Measurements from ENCODE around the gene PCDHGB2.
"Not testable (repeated sequence)": the region's sequence is repeated elsewhere in the genome, so short reads cannot be mapped to it uniquely, and the experiment has no call there.

The PCDHGB2 gene

DNA sequence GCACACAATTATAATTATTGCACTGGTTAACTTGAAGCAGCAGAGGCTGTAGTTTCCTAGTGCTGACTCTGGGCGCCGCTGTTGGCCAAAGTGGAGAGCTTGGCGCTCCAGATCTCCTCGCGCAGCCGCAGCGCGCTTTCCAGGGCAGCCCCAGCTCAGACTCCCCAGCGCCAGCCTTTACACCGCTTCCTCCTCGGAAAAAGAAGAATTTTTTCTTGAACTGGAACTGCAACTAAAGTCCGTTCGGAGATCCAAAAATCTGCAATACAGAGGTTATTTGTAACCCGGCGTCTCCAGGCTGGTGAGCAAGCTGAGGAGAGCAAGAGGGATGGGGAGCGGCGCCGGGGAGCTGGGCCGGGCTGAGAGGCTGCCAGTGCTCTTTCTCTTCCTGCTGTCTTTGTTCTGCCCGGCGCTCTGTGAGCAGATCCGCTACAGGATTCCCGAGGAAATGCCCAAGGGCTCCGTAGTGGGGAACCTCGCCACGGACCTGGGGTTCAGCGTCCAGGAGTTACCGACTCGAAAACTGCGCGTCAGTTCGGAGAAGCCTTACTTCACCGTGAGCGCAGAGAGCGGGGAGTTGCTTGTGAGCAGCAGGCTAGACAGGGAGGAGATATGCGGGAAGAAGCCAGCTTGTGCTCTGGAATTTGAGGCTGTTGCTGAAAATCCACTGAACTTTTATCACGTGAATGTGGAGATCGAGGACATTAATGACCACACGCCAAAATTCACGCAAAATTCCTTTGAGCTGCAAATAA is 27.9 kb downstream of the PCDHGB2 start, which contains the start of gene PCDHGB4:
Gene PCDHGB4, plus strand, starts transcription at position 142 of the 755 bp plus-strand sequence. Its CDS starts 187 bp downstream, at position 329.
- not testable (repeated sequence) for DNase-seq

GRCh38 chr5:141388661-141389060 is 28.9 kb downstream of the PCDHGB2 start:
- DNase-seq: no peak

- DNase-seq: no peak
Measured at GRCh38 chr5:141389153-141390042, 29.6 kb downstream of the PCDHGB2 start.

DNA sequence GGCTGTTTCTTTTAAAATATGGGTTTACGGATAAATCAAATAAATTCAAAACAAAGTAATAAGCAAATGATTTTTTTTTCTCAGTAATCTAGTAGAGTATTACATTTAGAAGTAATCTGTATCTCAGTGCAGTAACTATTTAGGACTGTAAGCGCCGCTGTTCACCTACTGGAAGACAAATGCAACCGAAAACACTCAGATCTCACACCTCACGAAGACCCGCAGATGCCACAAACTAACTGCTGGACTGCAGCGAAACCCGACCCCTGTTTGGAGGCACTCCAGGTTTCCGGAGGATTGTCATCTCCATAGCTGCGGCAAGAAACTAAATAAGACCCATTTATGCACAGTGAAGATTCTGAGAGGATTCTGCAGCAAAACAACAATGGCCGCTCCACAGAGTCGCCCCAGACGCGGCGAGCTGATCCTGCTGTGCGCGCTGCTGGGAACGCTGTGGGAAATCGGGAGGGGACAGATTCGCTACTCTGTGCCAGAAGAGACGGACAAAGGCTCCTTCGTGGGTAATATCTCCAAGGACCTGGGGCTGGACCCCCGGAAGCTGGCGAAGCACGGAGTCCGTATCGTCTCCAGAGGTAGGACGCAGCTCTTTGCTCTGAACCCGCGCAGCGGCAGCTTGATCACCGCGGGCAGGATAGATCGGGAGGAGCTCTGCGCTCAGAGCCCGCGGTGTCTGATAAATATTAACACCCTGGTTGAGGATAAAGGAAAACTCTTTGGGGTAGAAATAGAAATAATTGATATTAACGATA is 32.8 kb downstream of the PCDHGB2 start, which contains the start of gene PCDHGA8:
Gene PCDHGA8, plus strand, starts transcription at position 205 of the 770 bp plus-strand sequence. Its CDS starts 181 bp downstream, at position 386.
- DNase-seq: no peak

DNA sequence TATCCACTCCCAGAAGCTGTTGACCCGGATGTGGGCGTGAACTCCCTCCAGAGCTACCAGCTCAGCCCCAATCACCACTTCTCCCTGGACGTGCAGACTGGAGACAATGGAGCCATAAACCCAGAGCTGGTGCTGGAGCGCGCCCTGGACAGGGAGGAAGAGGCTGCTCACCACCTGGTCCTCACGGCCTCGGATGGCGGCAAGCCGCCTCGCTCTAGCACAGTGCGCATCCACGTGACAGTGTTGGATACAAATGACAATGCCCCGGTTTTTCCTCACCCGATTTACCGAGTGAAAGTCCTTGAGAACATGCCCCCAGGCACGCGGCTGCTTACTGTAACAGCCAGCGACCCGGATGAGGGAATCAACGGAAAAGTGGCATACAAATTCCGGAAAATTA is 33.5 kb downstream of the PCDHGB2 start:
- no peak for DNase-seq

DNA sequence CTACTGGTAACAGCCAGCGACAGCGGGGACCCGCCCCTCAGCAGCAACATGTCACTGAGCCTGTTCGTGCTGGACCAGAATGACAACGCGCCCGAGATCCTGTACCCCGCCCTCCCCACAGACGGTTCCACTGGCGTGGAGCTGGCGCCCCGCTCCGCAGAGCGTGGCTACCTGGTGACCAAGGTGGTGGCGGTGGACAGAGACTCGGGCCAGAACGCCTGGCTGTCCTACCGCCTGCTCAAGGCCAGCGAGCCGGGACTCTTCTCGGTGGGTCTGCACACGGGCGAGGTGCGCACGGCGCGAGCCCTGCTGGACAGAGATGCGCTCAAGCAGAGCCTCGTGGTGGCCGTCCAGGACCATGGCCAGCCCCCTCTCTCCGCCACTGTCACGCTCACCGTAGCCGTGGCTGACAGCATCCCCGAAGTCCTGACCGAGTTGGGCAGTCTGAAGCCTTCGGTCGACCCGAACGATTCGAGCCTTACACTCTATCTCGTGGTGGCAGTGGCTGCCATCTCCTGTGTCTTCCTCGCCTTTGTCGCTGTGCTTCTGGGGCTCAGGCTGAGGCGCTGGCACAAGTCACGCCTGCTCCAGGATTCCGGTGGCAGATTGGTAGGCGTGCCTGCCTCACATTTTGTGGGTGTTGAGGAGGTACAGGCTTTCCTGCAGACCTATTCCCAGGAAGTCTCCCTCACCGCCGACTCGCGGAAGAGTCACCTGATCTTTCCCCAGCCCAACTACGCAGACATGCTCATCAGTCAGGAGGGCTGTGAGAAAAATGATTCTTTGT is 34.8 kb downstream of the PCDHGB2 start:
- DNase-seq: not testable (repeated sequence)

DNA sequence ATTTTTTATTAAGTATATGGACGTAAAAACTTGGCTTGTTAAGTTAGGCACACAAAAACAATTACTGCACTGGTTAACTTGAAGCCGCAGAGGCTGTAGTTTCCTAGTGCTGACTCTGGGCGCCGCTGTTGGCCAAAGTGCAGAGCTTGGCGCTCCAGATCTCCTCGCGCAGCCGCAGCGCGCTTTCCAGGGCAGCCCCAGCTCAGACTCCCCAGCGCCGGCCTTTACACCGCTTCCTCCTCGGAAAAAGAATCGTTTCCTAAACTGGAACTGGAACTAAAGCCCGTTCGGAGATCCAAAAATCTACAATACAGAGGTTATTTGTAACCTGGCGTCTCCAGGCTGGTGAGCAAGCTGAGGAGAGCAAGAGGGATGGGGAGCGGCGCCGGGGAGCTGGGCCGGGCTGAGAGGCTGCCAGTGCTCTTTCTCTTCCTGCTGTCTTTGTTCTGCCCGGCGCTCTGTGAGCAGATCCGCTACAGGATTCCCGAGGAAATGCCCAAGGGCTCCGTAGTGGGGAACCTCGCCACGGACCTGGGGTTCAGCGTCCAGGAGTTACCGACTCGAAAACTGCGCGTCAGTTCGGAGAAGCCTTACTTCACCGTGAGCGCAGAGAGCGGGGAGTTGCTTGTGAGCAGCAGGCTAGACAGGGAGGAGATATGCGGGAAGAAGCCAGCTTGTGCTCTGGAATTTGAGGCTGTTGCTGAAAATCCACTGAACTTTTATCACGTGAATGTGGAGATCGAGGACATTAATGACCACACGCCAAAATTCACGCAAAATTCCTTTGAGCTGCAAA is 38.2 kb downstream of the PCDHGB2 start, which contains the start of gene PCDHGB5:
Gene PCDHGB5, plus strand, starts transcription at position 192 of the 796 bp plus-strand sequence. Its CDS starts 181 bp downstream, at position 373.
- DNase-seq: not testable (repeated sequence)

DNA sequence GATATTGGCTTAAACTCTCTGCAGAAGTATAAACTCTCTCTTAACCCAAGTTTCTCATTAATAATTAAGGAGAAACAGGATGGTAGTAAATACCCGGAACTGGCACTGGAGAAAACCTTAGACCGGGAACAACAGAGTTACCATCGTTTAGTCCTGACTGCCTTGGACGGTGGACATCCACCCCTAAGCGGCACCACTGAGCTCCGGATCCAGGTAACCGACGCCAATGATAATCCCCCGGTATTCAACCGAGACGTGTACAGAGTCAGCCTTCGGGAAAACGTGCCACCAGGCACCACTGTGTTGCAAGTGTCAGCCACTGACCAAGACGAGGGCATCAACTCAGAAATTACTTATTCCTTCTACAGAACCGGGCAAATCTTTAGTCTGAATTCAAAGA is 38.8 kb downstream of the PCDHGB2 start:
- no peak for DNase-seq

DNA sequence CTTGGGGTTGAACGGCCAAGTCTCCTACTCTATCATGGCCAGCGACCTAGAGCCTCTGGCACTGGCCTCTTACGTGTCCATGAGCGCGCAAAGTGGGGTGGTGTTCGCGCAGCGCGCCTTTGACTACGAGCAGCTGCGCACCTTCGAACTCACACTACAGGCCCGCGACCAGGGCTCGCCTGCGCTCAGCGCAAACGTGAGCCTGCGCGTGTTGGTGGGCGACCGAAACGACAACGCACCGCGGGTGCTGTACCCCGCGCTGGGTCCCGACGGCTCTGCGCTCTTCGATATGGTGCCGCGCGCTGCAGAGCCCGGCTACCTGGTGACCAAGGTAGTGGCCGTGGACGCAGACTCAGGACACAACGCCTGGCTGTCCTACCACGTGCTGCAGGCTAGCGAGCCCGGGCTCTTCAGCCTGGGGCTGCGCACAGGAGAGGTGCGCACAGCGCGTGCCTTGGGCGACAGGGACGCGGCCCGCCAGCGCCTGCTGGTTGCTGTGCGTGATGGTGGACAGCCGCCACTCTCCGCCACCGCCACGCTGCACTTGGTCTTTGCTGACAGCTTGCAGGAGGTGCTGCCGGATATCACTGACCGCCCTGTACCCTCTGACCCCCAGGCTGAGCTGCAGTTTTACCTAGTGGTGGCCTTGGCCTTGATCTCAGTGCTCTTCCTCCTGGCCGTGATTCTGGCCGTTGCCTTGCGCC is 39.9 kb downstream of the PCDHGB2 start:
- DNase-seq: no peak

DNA sequence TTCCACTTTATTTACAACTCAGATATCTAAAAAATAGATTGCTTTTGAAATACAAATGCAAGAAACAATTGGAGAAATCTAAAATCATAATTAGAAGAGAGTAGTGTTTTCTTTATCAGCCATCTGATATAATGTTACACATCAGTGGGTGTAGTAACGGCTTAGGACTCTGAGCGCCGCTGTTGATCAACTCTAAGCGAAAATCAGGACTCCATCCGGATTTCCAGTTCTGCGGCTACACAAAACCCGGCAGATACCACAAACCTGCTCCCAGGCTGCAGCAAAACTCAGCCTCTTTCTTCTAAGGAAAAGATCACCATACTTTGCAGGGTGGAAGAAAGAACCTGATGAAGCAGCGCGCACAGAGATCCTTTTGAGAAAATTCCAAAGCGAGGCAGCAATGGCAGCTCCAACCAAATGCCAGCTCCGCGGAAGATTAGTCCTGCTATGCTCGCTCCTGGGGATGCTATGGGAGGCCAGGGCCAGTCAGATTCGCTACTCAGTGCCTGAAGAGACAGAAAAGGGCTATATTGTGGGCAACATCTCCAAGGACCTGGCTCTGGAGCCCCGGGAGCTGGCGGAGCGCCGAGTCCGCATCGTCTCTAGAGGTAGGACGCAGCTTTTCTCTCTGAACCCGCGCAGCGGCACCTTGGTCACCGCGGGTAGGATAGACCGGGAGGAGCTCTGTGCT is 42.9 kb downstream of the PCDHGB2 start, which contains the start of gene PCDHGA9:
Gene PCDHGA9, plus strand, starts transcription at position 226 of the 691 bp plus-strand sequence. Its CDS starts 175 bp downstream, at position 401.
- no peak for DNase-seq

- no peak for DNase-seq
Measured at GRCh38 chr5:141403387-141403786, 43.6 kb downstream of the PCDHGB2 start.

DNA sequence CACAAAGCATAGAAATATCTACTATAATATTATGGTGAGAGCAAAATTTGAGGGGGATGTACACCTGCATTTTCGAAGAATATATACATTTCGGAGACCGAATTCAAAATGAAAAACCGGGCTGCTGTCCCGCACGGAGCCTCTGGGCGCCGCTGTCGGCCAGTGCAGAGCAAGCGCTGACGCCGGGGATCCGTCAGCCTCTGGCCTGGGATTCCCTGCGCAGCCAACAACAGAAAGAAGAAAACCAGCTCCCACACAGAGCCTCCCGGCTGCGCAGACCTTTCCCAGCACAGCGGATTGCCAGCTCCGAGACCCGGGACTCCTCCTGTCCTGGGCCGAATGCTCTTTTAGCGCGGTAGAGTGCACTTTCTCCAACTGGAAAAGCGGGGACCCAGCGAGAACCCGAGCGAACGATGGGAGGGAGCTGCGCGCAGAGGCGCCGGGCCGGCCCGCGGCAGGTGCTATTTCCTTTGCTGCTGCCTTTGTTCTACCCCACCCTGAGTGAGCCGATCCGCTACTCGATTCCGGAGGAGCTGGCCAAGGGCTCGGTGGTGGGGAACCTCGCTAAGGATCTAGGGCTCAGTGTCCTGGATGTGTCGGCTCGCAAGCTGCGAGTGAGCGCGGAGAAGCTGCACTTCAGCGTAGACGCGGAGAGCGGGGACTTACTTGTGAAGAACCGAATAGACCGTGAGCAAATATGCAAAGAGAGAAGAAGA is 48.2 kb downstream of the PCDHGB2 start, which contains the start of gene PCDHGB6:
Gene PCDHGB6, plus strand, starts transcription at position 232 of the 716 bp plus-strand sequence. Its CDS starts 182 bp downstream, at position 414.
- not testable (repeated sequence) for DNase-seq

- DNase-seq: no peak
Measured at GRCh38 chr5:141409598-141410306, 50.0 kb downstream of the PCDHGB2 start.

- DNase-seq: no peak
Measured at GRCh38 chr5:141411575-141411974, 51.8 kb downstream of the PCDHGB2 start.
